Transverse colon (tissue), 3 donors: ENCODE data around the gene DDX42.

Source experiments
- POLR2A ChIP-seq: fragments of 450-650 bp; IDR thresholded peaks from one replicate; pipeline ENCODE4 v1.6.1; 2016; ENCODE audit warnings: antibody characterized with exemption, mild to moderate bottlenecking, moderate library complexity
- TF ChIP-seq, protein P1 (sequence below), 5 experiments: fragments of 200-600 bp in 3 of 5; fragments of 450-650 bp in 2 of 5; sonication (generic) in 3 of 5; IDR thresholded peaks; 1 replicate in 2 of 5; 2 replicates in 3 of 5; pipeline ENCODE4 v1.5.1; 2016 to 2017; ENCODE audit warnings: antibody characterized with exemption in 5 of 5, inconsistent platforms in 3 of 5, mild to moderate bottlenecking in 2 of 5, moderate library complexity in 1 of 5

DNA sequence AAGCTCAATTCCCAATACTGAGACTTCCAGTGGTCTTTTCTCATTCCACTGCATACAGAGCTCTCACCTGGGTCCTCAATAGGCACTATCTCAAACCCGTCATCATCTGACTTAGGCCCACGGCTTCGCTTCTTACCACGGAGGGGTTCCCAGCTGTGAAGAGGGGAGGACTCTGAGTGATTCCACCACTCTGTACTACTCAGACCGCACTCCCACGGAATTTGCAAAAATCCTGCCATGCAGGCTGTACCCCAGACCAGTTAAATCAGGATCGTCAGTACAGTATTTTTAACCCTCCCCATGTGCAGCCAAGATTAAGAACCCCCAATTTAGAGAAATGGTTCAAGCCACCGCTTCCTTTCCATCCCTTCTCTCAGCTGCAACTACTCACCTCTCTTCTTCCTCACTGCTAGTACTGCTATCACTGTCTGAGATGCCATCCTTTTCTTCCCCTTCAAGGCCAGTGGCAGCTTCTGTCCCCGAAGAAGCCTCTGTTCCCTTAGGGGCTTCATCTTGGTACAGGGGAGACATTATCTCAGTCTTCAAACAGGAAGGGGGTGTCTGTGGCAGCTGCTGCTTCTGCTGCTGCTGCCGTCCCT is 47.1 kb downstream of the DDX42 start:
- TF ChIP-seq, protein P1, sequence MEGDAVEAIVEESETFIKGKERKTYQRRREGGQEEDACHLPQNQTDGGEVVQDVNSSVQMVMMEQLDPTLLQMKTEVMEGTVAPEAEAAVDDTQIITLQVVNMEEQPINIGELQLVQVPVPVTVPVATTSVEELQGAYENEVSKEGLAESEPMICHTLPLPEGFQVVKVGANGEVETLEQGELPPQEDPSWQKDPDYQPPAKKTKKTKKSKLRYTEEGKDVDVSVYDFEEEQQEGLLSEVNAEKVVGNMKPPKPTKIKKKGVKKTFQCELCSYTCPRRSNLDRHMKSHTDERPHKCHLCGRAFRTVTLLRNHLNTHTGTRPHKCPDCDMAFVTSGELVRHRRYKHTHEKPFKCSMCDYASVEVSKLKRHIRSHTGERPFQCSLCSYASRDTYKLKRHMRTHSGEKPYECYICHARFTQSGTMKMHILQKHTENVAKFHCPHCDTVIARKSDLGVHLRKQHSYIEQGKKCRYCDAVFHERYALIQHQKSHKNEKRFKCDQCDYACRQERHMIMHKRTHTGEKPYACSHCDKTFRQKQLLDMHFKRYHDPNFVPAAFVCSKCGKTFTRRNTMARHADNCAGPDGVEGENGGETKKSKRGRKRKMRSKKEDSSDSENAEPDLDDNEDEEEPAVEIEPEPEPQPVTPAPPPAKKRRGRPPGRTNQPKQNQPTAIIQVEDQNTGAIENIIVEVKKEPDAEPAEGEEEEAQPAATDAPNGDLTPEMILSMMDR (IDR thresholded peaks at IDR 0.05) = no peak
- TF ChIP-seq POLR2A = no peak
